ENCODE measurements around the gene PLD3.

The PLD3 gene

DNA sequence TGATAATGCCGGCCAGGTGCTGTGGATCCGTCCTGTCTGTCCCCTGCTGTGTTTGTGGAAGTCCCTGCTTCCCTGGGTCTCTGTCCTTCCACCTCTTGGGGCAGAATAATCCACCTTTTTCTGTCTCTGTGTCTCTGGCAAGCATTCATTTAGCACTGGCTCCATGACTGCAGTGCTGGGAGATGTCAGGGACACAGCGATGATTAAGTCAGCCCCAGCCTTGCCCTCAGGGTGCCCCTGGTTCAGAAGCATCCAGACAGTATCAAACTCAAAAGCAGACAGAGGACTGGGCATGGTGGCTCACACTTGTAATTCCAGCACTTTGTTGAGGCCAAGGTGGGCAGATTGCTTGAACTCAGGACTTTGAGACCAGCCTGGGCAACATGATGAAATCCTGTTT, 40.0 kb downstream of the PLD3 start:
- DNase-seq: no peak

DNA sequence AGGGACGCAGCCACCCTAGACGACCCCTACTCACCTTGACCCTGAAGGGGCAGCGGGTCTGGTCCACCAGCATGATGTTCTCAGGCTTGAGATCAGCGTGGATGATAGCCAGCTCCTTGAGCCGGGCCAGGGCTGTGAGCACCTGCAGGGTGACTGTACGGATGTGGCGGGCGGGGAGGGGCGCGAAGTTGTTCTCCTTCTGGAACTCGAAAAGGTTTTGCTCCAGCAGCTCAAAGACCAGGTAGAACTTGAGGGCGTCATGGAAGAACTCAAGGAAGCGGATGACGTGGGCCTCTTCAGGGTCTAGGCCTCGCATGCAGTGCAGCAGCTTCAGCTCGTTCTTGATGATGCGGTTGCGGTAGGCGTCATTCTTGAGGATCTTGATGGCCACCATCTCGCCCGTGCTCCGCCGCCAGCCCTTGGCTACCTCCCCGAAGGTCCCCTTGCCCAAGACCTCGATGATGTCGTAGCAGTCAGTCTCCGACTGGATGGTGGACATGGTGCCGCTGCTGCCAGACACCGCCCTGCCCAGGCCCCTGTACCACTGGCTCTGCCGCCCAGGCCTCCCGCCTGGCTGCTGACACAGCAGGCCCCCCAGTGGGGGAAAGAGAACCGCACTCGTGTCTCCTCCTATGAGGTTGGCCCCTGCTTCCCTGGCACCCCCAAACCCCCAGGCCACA, 41.0 kb downstream of the PLD3 start:
- no peak overlapping the region for H3K27ac ChIP-seq (ENCODE audit: insufficient read depth, low read length, poor library complexity, severe bottlenecking)
- no peaks in the 10 kb centered on the region for H3K9me3 ChIP-seq (ENCODE audit: control insufficient read depth, low read length)
- H3K4me1 ChIP-seq (ENCODE audit: control insufficient read depth, insufficient read depth, low read length, poor library complexity, severe bottlenecking): no peaks in the 10 kb centered on the region
- H3K27me3 ChIP-seq (replicated peaks; ENCODE audit: control insufficient read depth, insufficient read depth, low read length, poor library complexity, severe bottlenecking): no peaks in the 10 kb centered on the region
- no peak overlapping the region for H3K4me3 ChIP-seq (ENCODE audit: insufficient read depth, low read depth, low read length, poor library complexity, severe bottlenecking)
- no peaks in the 10 kb centered on the region for H3K36me3 ChIP-seq (ENCODE audit: control insufficient read depth, insufficient read depth, low read length)
- DNase-seq: no peak

More for the DNA sequence above, 40.0 kb downstream of the PLD3 start:
- H3K9me3 ChIP-seq (ENCODE audit: control insufficient read depth, low read length): no peaks in the 10 kb centered on the region
- no peaks in the 10 kb centered on the region for H3K27me3 ChIP-seq (replicated peaks; ENCODE audit: control insufficient read depth, insufficient read depth, low read length, poor library complexity, severe bottlenecking)
- H3K4me3 ChIP-seq (ENCODE audit: insufficient read depth, low read depth, low read length, poor library complexity, severe bottlenecking): no peak overlapping the region
- no peaks in the 10 kb centered on the region for H3K36me3 ChIP-seq (ENCODE audit: control insufficient read depth, insufficient read depth, low read length)
- no peaks in the 10 kb centered on the region for H3K4me1 ChIP-seq (ENCODE audit: control insufficient read depth, insufficient read depth, low read length, poor library complexity, severe bottlenecking)
- H3K27ac ChIP-seq (ENCODE audit: insufficient read depth, low read length, poor library complexity, severe bottlenecking): no peak overlapping the region

DNA sequence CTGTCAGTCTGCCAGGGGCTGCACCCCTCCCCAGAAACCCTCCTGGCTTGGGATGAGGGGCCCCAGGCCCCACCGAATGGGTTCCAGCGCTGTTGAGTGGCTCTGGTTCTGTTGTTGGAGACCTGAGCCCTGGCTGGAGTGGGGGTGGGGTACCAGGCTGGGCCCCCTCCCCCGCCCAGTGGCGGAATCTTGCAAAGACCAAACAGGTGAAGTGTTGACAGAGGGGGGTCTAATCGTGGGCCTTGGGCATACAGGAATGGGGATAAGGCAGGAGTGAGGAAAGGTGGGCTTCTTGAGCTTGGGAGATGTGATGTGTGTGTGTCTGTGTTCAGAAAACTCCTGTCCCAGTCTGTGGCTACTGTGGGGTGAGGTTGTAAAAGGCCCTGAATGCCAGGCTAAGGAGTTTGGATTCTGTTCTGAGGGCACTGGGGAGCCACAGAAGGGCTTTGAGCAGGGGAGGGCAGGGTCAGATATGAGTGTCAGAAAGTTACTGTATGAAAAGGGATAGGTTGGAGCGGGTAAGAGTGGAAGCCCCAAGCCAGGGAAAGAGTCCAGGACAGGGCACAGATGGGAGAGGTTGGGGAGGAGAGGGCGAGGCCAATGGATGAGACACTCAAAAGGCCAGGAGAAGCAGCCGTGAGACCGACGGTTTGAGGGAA, 41.7 kb downstream of the PLD3 start, which contains the start of gene HIPK4:
Gene HIPK4 (minus strand): TSS at position 98 of the 659 bp plus-strand sequence. CDS start 279 bp downstream, outside the sequence.
- no peaks in the 10 kb centered on the region for H3K9me3 ChIP-seq (ENCODE audit: control insufficient read depth, low read length)
- H3K27ac ChIP-seq (ENCODE audit: insufficient read depth, low read length, poor library complexity, severe bottlenecking): no peak within 1 kb of the TSS
- no peaks in the 10 kb centered on the region for H3K27me3 ChIP-seq (replicated peaks; ENCODE audit: control insufficient read depth, insufficient read depth, low read length, poor library complexity, severe bottlenecking)
- no peak for DNase-seq
- H3K4me1 ChIP-seq (ENCODE audit: control insufficient read depth, insufficient read depth, low read length, poor library complexity, severe bottlenecking): no peaks in the 10 kb centered on the region
- no peaks in the 10 kb centered on the region for H3K36me3 ChIP-seq (ENCODE audit: control insufficient read depth, insufficient read depth, low read length)
- H3K4me3 ChIP-seq (ENCODE audit: insufficient read depth, low read depth, low read length, poor library complexity, severe bottlenecking): no peak within 1 kb of the TSS

DNA sequence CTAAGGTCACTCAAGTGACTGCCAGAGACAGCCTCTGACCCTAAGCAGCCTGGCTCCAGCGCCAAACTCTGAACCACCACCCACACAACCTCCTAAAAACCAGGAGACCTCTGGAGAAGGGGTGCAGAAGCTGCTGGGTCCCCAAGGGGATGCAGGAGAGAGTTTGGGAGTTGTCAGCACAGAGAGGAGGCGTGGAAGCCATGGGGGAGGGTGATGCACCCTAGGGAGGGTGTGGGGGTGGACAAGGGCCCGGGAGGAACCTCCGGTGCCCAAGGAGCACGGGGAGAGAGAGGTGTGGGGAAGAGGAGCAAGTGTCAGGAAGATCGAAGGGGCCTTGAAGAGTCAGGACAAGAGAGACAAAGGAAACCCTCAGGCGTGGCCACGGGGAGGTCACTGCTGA, 43.6 kb downstream of the PLD3 start:
- no peaks in the 10 kb centered on the region for H3K9me3 ChIP-seq (ENCODE audit: control insufficient read depth, low read length)

DNA sequence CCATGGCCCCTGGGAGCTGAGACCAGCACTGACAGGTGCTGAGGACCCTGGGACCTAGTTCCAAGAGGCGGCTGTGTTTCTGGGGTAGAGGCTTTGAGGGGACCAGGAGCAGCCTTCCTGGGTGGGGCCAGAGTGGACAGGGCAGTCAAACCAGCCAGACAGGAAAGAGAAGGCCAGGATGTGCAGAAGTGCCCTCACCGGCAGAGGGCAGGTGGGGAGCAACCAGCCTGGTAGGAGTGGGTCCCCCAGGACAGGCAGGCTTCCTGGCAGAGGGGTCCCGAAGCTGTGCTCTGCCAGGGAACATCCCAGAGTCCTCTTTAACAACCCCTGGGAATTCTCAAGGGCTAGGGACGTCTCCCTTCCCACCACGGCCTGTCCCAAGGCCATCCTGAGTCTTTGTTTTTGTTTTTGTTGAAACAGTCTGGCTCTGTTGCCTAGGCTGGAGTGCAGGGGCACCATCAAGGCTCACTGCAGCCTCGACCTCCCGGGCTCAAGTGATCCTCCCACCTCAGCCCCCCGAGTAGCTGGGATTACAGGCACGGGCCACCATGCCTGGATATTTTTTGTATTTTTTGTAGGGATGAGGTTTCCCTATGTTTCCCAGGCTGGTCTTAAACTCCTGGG, 44.5 kb downstream of the PLD3 start:
- no peak for DNase-seq
- H3K9me3 ChIP-seq (ENCODE audit: control insufficient read depth, low read length): no peaks in the 10 kb centered on the region
- no peaks in the 10 kb centered on the region for H3K4me1 ChIP-seq (ENCODE audit: control insufficient read depth, insufficient read depth, low read length, poor library complexity, severe bottlenecking)
- H3K27ac ChIP-seq (ENCODE audit: insufficient read depth, low read length, poor library complexity, severe bottlenecking): no peak overlapping the region
- no peak overlapping the region for H3K4me3 ChIP-seq (ENCODE audit: insufficient read depth, low read depth, low read length, poor library complexity, severe bottlenecking)
- H3K27me3 ChIP-seq (replicated peaks; ENCODE audit: control insufficient read depth, insufficient read depth, low read length, poor library complexity, severe bottlenecking): no peaks in the 10 kb centered on the region
- H3K36me3 ChIP-seq (ENCODE audit: control insufficient read depth, insufficient read depth, low read length): no peaks in the 10 kb centered on the region

More for the DNA sequence above, 43.6 kb downstream of the PLD3 start:
- no peak for DNase-seq
- Histone ChIP-seq H3K4me1 (ENCODE audit: control insufficient read depth, insufficient read depth, low read length, poor library complexity, severe bottlenecking) (no peaks in the 10 kb centered on the region), H3K27me3 (replicated peaks; ENCODE audit: control insufficient read depth, insufficient read depth, low read length, poor library complexity, severe bottlenecking) (no peaks in the 10 kb centered on the region), H3K4me3 (ENCODE audit: insufficient read depth, low read depth, low read length, poor library complexity, severe bottlenecking) (no peak overlapping the region), H3K27ac (ENCODE audit: insufficient read depth, low read length, poor library complexity, severe bottlenecking) (no peak overlapping the region), H3K36me3 (ENCODE audit: control insufficient read depth, insufficient read depth, low read length) (no peaks in the 10 kb centered on the region)

DNA sequence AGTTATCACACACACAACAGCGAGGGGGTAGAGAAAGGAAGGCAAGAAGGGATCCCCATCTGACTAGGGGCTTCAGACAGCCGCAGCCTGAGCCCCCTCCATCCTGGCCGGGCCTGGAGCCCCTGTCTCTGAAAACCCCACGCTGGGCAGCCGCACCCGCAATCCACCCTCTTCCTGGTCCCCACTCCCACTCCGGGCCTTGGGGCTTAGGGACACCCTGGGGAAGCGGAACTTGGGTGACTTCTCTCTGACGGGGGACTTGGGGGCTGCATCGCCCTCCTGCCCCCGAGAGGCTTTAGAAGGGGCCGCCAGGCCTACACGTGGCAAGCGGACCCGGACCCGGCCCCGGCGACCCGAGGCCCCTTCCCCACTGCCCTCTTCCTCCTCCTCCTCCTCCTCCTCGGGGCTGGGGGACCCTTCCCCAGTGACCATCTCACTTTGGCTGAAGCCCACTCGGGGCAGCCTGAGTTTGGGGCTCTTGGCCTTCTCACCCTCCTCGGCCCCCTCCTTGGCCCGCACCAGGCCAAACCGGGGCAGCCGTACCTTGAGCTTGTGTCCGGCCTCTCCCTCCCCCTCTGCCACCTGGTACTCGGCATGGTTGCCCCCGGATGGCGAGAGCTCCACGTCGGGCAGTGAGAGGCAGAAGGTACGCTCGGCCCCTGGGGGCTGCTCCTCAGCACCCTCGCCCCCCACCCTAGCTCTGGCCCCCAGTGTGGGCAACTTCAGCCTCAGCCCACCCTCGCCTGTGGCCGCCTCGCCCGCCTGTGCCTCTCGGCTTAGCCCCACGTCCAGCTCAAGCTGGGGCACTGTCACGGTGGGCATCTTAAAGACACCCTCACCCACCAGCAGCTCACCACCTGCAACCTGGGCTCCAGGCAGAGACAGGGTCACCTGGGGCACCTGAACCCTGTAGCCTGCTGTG, 45.7 kb downstream of the PLD3 start:
- Histone ChIP-seq H3K27ac (ENCODE audit: insufficient read depth, low read length, poor library complexity, severe bottlenecking) (no peak overlapping the region), H3K4me3 (ENCODE audit: insufficient read depth, low read depth, low read length, poor library complexity, severe bottlenecking) (no peak overlapping the region), H3K27me3 (replicated peaks; ENCODE audit: control insufficient read depth, insufficient read depth, low read length, poor library complexity, severe bottlenecking) (no peaks in the 10 kb centered on the region), H3K36me3 (ENCODE audit: control insufficient read depth, insufficient read depth, low read length) (no peaks in the 10 kb centered on the region), H3K9me3 (ENCODE audit: control insufficient read depth, low read length) (no peaks in the 10 kb centered on the region), H3K4me1 (ENCODE audit: control insufficient read depth, insufficient read depth, low read length, poor library complexity, severe bottlenecking) (peaks cover 3% of the 10 kb centered on the region)
- DNase-seq: no peak

DNA sequence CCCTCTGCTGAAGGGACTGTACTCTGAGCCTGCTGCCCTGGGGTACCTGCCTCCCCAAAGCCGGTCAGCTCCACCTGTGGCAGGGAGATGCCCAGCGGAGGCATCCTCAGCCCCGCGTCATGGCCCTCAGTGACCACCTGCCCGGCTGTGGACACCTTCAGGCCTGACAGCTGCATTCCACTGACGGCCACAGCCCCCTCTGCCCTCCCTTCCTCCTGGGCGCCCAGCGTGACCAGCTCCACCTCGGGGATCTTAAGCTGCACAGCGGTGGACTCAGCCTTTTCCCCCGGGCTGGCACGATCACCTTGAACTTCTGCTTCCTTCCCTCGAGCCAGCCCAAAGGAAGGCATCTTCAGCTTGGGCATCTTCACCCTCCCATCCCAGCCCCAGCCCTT, 46.3 kb downstream of the PLD3 start:
- H3K4me1 ChIP-seq (ENCODE audit: control insufficient read depth, insufficient read depth, low read length, poor library complexity, severe bottlenecking): peaks cover 3% of the 10 kb centered on the region
- H3K27me3 ChIP-seq (replicated peaks; ENCODE audit: control insufficient read depth, insufficient read depth, low read length, poor library complexity, severe bottlenecking): no peaks in the 10 kb centered on the region
- H3K36me3 ChIP-seq (ENCODE audit: control insufficient read depth, insufficient read depth, low read length): no peaks in the 10 kb centered on the region
- H3K9me3 ChIP-seq (ENCODE audit: control insufficient read depth, low read length): no peaks in the 10 kb centered on the region
- H3K27ac ChIP-seq (ENCODE audit: insufficient read depth, low read length, poor library complexity, severe bottlenecking): no peak overlapping the region
- H3K4me3 ChIP-seq (ENCODE audit: insufficient read depth, low read depth, low read length, poor library complexity, severe bottlenecking): no peak overlapping the region
- DNase-seq: no peak

DNA sequence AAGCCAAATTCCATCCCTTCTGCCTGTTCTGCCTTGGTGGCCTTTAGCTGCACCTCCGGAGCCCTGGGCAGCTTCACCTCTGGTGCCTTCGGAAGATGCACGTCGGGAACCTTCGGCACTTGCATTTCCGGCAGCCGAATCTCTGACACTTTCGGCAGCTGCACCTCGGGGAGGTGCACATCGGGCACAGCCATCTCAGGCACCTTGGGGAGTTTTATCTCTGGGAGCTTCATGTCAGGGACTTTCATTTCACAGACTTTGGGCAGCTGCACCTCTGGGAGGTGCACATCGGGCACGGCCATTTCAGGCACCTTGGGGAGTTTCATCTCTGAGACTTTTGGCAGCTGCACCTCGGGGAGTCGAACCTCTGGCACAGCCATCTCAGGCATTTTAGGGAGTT, 47.5 kb downstream of the PLD3 start:
- Histone ChIP-seq H3K36me3 (ENCODE audit: control insufficient read depth, insufficient read depth, low read length) (no peaks in the 10 kb centered on the region), H3K4me3 (ENCODE audit: insufficient read depth, low read depth, low read length, poor library complexity, severe bottlenecking) (no peak overlapping the region), H3K9me3 (ENCODE audit: control insufficient read depth, low read length) (no peaks in the 10 kb centered on the region), H3K27ac (ENCODE audit: insufficient read depth, low read length, poor library complexity, severe bottlenecking) (no peak overlapping the region), H3K4me1 (ENCODE audit: control insufficient read depth, insufficient read depth, low read length, poor library complexity, severe bottlenecking) (peaks cover 3% of the 10 kb centered on the region), H3K27me3 (replicated peaks; ENCODE audit: control insufficient read depth, insufficient read depth, low read length, poor library complexity, severe bottlenecking) (no peaks in the 10 kb centered on the region)
- no peak for DNase-seq

DNA sequence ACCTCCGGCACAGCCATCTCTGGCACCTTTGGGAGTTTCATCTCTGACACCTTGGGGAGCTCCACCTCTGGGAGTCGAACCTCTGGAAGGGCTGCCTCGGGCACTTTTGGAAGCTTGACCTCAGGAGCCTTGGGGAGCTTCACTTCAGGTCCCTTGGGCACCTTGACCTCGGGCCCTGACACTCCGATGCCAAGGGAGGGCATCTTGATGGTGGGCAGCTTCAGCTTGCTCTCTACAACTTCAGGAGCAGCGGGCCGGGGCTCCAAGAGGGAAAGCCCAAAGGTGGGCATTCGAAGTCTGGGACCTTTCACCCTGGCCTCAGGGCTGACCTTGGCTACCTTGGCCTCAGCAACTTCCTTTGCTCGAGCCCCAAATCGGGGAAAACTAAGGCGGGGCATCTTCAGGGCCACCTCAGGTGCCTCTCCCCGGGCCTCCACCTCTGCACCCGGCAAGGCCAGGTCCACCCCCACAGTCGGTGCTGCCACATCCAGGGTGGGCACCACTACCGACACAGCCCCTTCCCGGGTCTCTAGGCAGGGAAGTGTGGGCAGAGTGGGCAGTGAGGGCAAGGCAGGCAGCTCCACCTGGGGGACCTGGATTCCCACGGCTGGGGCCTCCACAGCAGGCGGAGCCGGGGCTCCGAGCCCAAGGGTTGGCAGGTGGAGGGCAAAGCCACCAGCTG, 48.5 kb downstream of the PLD3 start:
- Histone ChIP-seq H3K4me3 (ENCODE audit: insufficient read depth, low read depth, low read length, poor library complexity, severe bottlenecking) (no peak overlapping the region), H3K4me1 (ENCODE audit: control insufficient read depth, insufficient read depth, low read length, poor library complexity, severe bottlenecking) (peaks cover 3% of the 10 kb centered on the region), H3K9me3 (ENCODE audit: control insufficient read depth, low read length) (no peaks in the 10 kb centered on the region), H3K27ac (ENCODE audit: insufficient read depth, low read length, poor library complexity, severe bottlenecking) (no peak overlapping the region), H3K27me3 (replicated peaks; ENCODE audit: control insufficient read depth, insufficient read depth, low read length, poor library complexity, severe bottlenecking) (no peaks in the 10 kb centered on the region), H3K36me3 (ENCODE audit: control insufficient read depth, insufficient read depth, low read length) (no peaks in the 10 kb centered on the region)
- DNase-seq: no peak
